Fibroblast of skin of right biceps (primary cell): ENCODE data around the gene LILRB3.
"Not testable (repeated sequence)": the region's sequence is repeated elsewhere in the genome, so short reads cannot be mapped to it uniquely, and the experiment has no call there.

Source experiments
- DNase-seq: peaks from one replicate; pipeline ENCODE4 v3.0.0-alpha.2; 2013

The LILRB3 gene

GRCh38 chr19:54209058-54209810 lies 13.6 kb downstream of the LILRB3 start:
- peak; percentile 13 for DNase-seq

GRCh38 chr19:54208784-54209057 lies 14.1 kb downstream of the LILRB3 start:
- peak; percentile 22 for DNase-seq

- DNase-seq = peak; percentile 44
Measured at GRCh38 chr19:54207983-54208783, 14.6 kb downstream of the LILRB3 start.

- no peak for DNase-seq
Measured at GRCh38 chr19:54207676-54207982, 15.2 kb downstream of the LILRB3 start.

- not testable (repeated sequence) for DNase-seq
Measured at GRCh38 chr19:54207193-54207592, 15.6 kb downstream of the LILRB3 start.

- no peak for DNase-seq
Measured at GRCh38 chr19:54206831-54207177, 16.0 kb downstream of the LILRB3 start.

- no peak for DNase-seq
Measured at GRCh38 chr19:54206030-54206830, 16.6 kb downstream of the LILRB3 start.

- no peak for DNase-seq
Measured at GRCh38 chr19:54204767-54205468, 17.9 kb downstream of the LILRB3 start.

- no peak for DNase-seq
Measured at GRCh38 chr19:54203151-54203611, 19.6 kb downstream of the LILRB3 start.

GRCh38 chr19:54201980-54202379 lies 20.8 kb downstream of the LILRB3 start:
- no peak for DNase-seq

GRCh38 chr19:54201172-54201701 lies 21.6 kb downstream of the LILRB3 start:
- DNase-seq = no peak

- DNase-seq = no peak
Measured at GRCh38 chr19:54199401-54199800, 23.4 kb downstream of the LILRB3 start.

GRCh38 chr19:54197121-54197520 lies 25.7 kb downstream of the LILRB3 start:
- DNase-seq = no peak

- no peak for DNase-seq
Measured at GRCh38 chr19:54196536-54196935, 26.3 kb downstream of the LILRB3 start.

- DNase-seq = not testable (repeated sequence)
Measured at GRCh38 chr19:54194463-54194862, 28.3 kb downstream of the LILRB3 start.

GRCh38 chr19:54193011-54193410 lies 29.8 kb downstream of the LILRB3 start:
- no peak for DNase-seq

- DNase-seq = no peak
Measured at GRCh38 chr19:54191811-54192453, 30.9 kb downstream of the LILRB3 start.

- DNase-seq = peak; percentile 81
Measured at GRCh38 chr19:54191011-54191810, 31.6 kb downstream of the LILRB3 start, which contains the start of gene TSEN34. TSS of gene TSEN34 (plus strand) at chr19:54191308. CDS start at chr19:54191365, 57 bp downstream.

GRCh38 chr19:54190503-54191010 lies 32.2 kb downstream of the LILRB3 start:
- peak; percentile 99 for DNase-seq

GRCh38 chr19:54189735-54190502 lies 32.9 kb downstream of the LILRB3 start:
- DNase-seq = peak; percentile 100
